Neural cell (in vitro differentiated cells): ENCODE measurements around the gene LRRC38. TPM values are rescaled to one million over a fixed set of nuclear protein-coding genes. Genes with fewer than 3 reads are reported as not detected.

Source experiments
- H2AFZ ChIP-seq: fragments of 200-600, 300-800 bp; sonication (generic), shearing (Covaris generic); 2 replicates; pipeline ENCODE4 v1.6.0; 2014; ENCODE audit warnings: low read depth, mild to moderate bottlenecking, antibody characterized with exemption, low read length, moderate library complexity
- H3F3A ChIP-seq: fragments of 200-600 bp; shearing (Covaris generic); 2 replicates; pipeline ENCODE4 v1.6.1; 2016; ENCODE audit warnings: mild to moderate bottlenecking, moderate library complexity, mixed read lengths, antibody characterized with exemption, low read length; ENCODE audit not compliant: insufficient read depth, poor library complexity, severe bottlenecking
- H3K27ac ChIP-seq: fragments of 200-600, 300-800 bp; sonication (generic), shearing (Covaris generic); 2 replicates; pipeline ENCODE4 v1.5.1; 2014; ENCODE audit warnings: mild to moderate bottlenecking, low read length, moderate library complexity
- H3K27me3 ChIP-seq: fragments of 300-800, 200-600 bp; sonication (generic), shearing (Covaris generic); 2 replicates; pipeline ENCODE4 v1.6.0; 2014; ENCODE audit warnings: mild to moderate bottlenecking, low read depth, low read length, moderate library complexity; ENCODE audit not compliant: insufficient read depth
- H3K36me3 ChIP-seq: fragments of 300-800, 200-600 bp; sonication (generic), shearing (Covaris generic); 2 replicates; pipeline ENCODE4 v1.5.1; 2014; ENCODE audit warnings: mild to moderate bottlenecking, antibody characterized with exemption, low read length, moderate library complexity; ENCODE audit not compliant: insufficient read depth
- H3K4me2 ChIP-seq: fragments of 300-800, 200-600 bp; sonication (generic), shearing (Covaris generic); 2 replicates; pipeline ENCODE4 v1.6.0; 2014; ENCODE audit warnings: mild to moderate bottlenecking, low read length
- H3K4me3 ChIP-seq: fragments of 300-800, 200-600 bp; sonication (generic), shearing (Covaris generic); 2 replicates; pipeline ENCODE4 v1.5.1; 2014; ENCODE audit warnings: mild to moderate bottlenecking, low read length, moderate library complexity
- H3K79me2 ChIP-seq: fragments of 200-600 bp; shearing (Covaris generic); replicated peaks from 2 replicates; pipeline ENCODE4 v1.6.0; 2014; ENCODE audit warnings: mild to moderate bottlenecking, low read length, moderate library complexity; ENCODE audit not compliant: insufficient read depth
- H3K9ac ChIP-seq: fragments of 300-800, 200-600 bp; sonication (generic), shearing (Covaris generic); 2 replicates; pipeline ENCODE4 v1.6.1; 2016; ENCODE audit warnings: mild to moderate bottlenecking, low read length, mixed read lengths
- H3K9me2 ChIP-seq: fragments of 200-600 bp; shearing (Covaris generic); 2 replicates; pipeline ENCODE4 v1.6.1; 2016; ENCODE audit warnings: mild to moderate bottlenecking, low read length, mixed read lengths; ENCODE audit not compliant: insufficient read depth
- H3K9me3 ChIP-seq: fragments of 200-600, 300-800 bp; sonication (generic), shearing (Covaris generic); 2 replicates; pipeline ENCODE4 v1.6.1; 2016; ENCODE audit warnings: mild to moderate bottlenecking, mixed run types, low read length, moderate library complexity, mixed read lengths
- H4K20me1 ChIP-seq: fragments of 200-600 bp; shearing (Covaris generic); 2 replicates; pipeline ENCODE4 v1.6.1; 2016; ENCODE audit warnings: mild to moderate bottlenecking, mixed run types; ENCODE audit not compliant: insufficient read depth
- EP300 ChIP-seq: fragments of 450-650 bp; conservative IDR thresholded peaks from 2 replicates; pipeline ENCODE4 v1.6.1; 2014; ENCODE audit warnings: antibody characterized with exemption, mild to moderate bottlenecking, moderate library complexity; ENCODE audit not compliant: poor library complexity, severe bottlenecking
- EZH2 ChIP-seq: fragments of 200-600, 300-800 bp; shearing (Covaris generic), sonication (generic); IDR thresholded peaks from 2 replicates; pipeline ENCODE4 v1.6.1; 2014; ENCODE audit warnings: antibody characterized with exemption, low read length, borderline replicate concordance, mild to moderate bottlenecking; ENCODE audit not compliant: insufficient read depth, poor library complexity, severe bottlenecking
- MXI1 ChIP-seq: fragments of 450-650 bp; conservative IDR thresholded peaks from 2 replicates; pipeline ENCODE4 v1.6.1; 2014; ENCODE audit warnings: antibody characterized with exemption, mild to moderate bottlenecking; ENCODE audit not compliant: poor library complexity, severe bottlenecking
- POLR2AphosphoS5 ChIP-seq: IDR thresholded peaks from 2 replicates; pipeline ENCODE4 v1.6.1; 2012
- RAD21 ChIP-seq: fragments of 450-650 bp; conservative IDR thresholded peaks from 2 replicates; pipeline ENCODE4 v1.6.1; 2014; ENCODE audit warnings: antibody characterized with exemption, mild to moderate bottlenecking, moderate library complexity
- SMC3 ChIP-seq: fragments of 450-650 bp; conservative IDR thresholded peaks from 2 replicates; pipeline ENCODE4 v1.6.1; 2014; ENCODE audit warnings: antibody characterized with exemption, mild to moderate bottlenecking, moderate library complexity; ENCODE audit not compliant: poor library complexity
- TAF1 ChIP-seq: IDR thresholded peaks from 2 replicates; pipeline ENCODE4 v1.6.1; 2012; ENCODE audit warnings: low read depth
- polyA plus RNA-seq: library from polyadenylated mRNA; depleted of rRNA; stranded (reverse); fragments of >200 nt; gene quantifications from 2 replicates; pipeline ENCODE4 v1.2.3, GENCODE V29; 2014
- TF ChIP-seq, protein P1 (sequence below): fragments of 450-650 bp; IDR thresholded peaks from 2 replicates; pipeline ENCODE4 v1.5.1; 2014; ENCODE audit warnings: antibody characterized with exemption, mild to moderate bottlenecking, moderate library complexity; ENCODE audit not compliant: poor library complexity, severe bottlenecking
- TF ChIP-seq, protein P2 (sequence below): IDR thresholded peaks from 2 replicates; pipeline ENCODE4 v1.6.1; 2012; ENCODE audit warnings: borderline replicate concordance

LRRC38 gene
- polyA plus RNA-seq, 1 donor from 2014 or later: not detected

DNA sequence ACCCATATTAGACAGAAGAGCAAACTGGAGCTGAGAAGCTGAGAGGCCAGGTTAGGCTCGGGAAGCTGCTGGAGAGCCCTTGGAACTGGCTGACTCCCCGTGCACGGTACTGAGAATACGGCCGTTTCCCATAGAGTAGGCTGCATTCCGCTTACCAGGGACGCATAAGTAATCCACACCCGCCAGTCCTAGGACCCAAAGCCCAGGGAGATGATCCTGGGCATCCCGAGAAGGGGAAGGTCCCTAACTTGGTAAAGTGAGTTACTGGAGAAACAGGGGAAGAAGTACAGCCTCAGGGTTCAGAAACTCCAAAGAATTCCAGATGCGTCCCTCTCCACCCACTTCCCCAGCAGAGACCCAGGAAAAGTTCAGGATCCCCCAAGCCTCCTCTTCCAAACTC lies 1.3 kb downstream of the LRRC38 start:
- Histone ChIP-seq H3K79me2 (no peaks in the 10 kb centered on the region), H3K27me3 (peaks cover 74% of the 10 kb centered on the region), H3K9me2 (no peaks in the 10 kb centered on the region), H3K4me2 (no peak overlapping the region), H3K4me3 (peak overlapping the region; percentile 67), H3F3A (no peaks in the 10 kb centered on the region), H4K20me1 (no peaks in the 10 kb centered on the region), H3K9ac (no peak overlapping the region), H3K9me3 (no peaks in the 10 kb centered on the region), H3K27ac (no peak overlapping the region), H2AFZ (no peak overlapping the region), H3K36me3 (no peaks in the 10 kb centered on the region)
- no peak for TF ChIP-seq TAF1
- TF ChIP-seq POLR2AphosphoS5: no peak

DNA sequence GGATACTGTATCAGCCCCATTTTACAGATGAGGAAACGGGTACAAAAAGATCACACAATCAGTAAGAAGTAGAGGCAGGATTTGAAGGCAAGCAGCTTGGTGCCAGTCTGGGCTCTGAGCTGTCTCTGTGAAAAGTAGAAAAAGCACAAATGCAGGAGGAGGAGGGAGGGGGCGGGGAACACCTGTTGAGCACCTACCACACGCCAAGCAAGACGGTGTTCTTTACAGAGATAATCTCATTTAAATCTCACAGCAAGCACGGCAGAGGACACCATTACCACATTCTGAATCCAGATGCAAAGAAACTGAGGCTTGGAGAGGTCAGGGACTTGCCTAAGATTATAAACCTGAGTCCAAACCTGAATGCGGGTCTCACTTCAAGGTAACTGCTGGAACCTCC lies 3.3 kb downstream of the LRRC38 start:
- no peak overlapping the region for H2AFZ ChIP-seq
- TF ChIP-seq MXI1 (no peak), EP300 (no peak), TAF1 (no peak), SMC3 (no peak), EZH2 (no peak), POLR2AphosphoS5 (no peak), RAD21 (no peak)
- TF ChIP-seq, protein P1, sequence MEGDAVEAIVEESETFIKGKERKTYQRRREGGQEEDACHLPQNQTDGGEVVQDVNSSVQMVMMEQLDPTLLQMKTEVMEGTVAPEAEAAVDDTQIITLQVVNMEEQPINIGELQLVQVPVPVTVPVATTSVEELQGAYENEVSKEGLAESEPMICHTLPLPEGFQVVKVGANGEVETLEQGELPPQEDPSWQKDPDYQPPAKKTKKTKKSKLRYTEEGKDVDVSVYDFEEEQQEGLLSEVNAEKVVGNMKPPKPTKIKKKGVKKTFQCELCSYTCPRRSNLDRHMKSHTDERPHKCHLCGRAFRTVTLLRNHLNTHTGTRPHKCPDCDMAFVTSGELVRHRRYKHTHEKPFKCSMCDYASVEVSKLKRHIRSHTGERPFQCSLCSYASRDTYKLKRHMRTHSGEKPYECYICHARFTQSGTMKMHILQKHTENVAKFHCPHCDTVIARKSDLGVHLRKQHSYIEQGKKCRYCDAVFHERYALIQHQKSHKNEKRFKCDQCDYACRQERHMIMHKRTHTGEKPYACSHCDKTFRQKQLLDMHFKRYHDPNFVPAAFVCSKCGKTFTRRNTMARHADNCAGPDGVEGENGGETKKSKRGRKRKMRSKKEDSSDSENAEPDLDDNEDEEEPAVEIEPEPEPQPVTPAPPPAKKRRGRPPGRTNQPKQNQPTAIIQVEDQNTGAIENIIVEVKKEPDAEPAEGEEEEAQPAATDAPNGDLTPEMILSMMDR: no peak
- TF ChIP-seq, protein P2, sequence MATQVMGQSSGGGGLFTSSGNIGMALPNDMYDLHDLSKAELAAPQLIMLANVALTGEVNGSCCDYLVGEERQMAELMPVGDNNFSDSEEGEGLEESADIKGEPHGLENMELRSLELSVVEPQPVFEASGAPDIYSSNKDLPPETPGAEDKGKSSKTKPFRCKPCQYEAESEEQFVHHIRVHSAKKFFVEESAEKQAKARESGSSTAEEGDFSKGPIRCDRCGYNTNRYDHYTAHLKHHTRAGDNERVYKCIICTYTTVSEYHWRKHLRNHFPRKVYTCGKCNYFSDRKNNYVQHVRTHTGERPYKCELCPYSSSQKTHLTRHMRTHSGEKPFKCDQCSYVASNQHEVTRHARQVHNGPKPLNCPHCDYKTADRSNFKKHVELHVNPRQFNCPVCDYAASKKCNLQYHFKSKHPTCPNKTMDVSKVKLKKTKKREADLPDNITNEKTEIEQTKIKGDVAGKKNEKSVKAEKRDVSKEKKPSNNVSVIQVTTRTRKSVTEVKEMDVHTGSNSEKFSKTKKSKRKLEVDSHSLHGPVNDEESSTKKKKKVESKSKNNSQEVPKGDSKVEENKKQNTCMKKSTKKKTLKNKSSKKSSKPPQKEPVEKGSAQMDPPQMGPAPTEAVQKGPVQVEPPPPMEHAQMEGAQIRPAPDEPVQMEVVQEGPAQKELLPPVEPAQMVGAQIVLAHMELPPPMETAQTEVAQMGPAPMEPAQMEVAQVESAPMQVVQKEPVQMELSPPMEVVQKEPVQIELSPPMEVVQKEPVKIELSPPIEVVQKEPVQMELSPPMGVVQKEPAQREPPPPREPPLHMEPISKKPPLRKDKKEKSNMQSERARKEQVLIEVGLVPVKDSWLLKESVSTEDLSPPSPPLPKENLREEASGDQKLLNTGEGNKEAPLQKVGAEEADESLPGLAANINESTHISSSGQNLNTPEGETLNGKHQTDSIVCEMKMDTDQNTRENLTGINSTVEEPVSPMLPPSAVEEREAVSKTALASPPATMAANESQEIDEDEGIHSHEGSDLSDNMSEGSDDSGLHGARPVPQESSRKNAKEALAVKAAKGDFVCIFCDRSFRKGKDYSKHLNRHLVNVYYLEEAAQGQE: no peak
- H3K27me3 ChIP-seq: peaks cover 55% of the 10 kb centered on the region
- H3K9ac ChIP-seq: no peak overlapping the region
- no peaks in the 10 kb centered on the region for H3K79me2 ChIP-seq
- H4K20me1 ChIP-seq: no peaks in the 10 kb centered on the region
- no peaks in the 10 kb centered on the region for H3F3A ChIP-seq
- no peak overlapping the region for H3K27ac ChIP-seq
- H3K9me2 ChIP-seq: no peaks in the 10 kb centered on the region
- no peak overlapping the region for H3K4me2 ChIP-seq
- H3K9me3 ChIP-seq: no peaks in the 10 kb centered on the region
- H3K4me3 ChIP-seq: no peak overlapping the region
- no peaks in the 10 kb centered on the region for H3K36me3 ChIP-seq

- Histone ChIP-seq H3K9ac (no peak overlapping the region), H3K4me2 (no peak overlapping the region), H3K9me3 (no peaks in the 10 kb centered on the region), H3K9me2 (no peaks in the 10 kb centered on the region), H4K20me1 (no peaks in the 10 kb centered on the region), H3F3A (no peaks in the 10 kb centered on the region), H3K36me3 (no peaks in the 10 kb centered on the region), H2AFZ (no peak overlapping the region), H3K27me3 (peaks cover 22% of the 10 kb centered on the region), H3K4me3 (no peak overlapping the region), H3K79me2 (no peaks in the 10 kb centered on the region), H3K27ac (no peak overlapping the region)
- TF ChIP-seq MXI1 (no peak), RAD21 (no peak), TAF1 (no peak), EZH2 (no peak)
Observed at GRCh38 chr1:13507075-13507474, 6.7 kb downstream of the LRRC38 start.
